ENCODE results near the gene ZNF784. TPM values are rescaled to one million over a fixed set of nuclear protein-coding genes. Genes with fewer than 3 reads are reported as not detected.
A peak's percentile ranks its signal among the peaks of the same experiment; 100 is the strongest.

Gene ZNF784
- total and polyA plus RNA-seq, 2 of the 13 experiments (the other 11 are each of a cell fraction or from before 2014, with no cell fraction given), result 4.1 to 4.2 TPM

DNA sequence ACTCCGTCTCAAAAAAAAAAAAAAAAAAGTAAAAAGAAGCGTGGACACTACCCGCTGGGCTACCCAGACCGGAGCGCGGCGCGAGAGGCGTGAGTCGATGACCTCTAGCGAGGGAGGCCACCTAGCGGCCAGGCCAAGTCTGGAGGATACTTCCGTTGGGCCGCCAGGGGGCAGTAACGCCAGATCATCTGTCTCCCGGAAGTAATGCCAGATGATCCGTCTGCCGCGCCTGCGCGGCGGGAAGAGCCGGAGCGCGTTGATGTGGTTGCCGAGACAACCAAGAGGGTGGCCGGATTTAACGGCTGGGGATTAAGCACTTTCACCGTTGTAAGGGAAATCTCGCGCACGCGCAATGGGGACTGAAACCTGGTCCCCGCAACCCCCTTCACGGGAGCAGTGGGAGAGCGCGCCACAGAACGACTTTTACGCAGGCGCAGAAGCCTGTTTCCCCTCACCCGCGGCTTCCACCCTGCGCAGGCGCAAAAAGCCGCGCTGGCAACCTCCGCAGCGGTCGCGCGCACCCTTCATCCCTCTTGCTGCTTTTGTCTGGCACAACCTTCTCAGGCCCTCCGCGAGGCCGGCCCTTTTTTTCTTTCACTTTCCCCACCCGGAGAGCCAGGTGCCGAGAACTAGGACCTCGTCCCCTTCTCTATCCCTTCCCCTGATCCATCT is 29.4 kb upstream of the ZNF784 start (continued):
- TF ChIP-seq ZNF17 (CRISPR knock-in tag; IDR thresholded peaks at IDR 0.05), result no peak
- TF ChIP-seq, protein P1, sequence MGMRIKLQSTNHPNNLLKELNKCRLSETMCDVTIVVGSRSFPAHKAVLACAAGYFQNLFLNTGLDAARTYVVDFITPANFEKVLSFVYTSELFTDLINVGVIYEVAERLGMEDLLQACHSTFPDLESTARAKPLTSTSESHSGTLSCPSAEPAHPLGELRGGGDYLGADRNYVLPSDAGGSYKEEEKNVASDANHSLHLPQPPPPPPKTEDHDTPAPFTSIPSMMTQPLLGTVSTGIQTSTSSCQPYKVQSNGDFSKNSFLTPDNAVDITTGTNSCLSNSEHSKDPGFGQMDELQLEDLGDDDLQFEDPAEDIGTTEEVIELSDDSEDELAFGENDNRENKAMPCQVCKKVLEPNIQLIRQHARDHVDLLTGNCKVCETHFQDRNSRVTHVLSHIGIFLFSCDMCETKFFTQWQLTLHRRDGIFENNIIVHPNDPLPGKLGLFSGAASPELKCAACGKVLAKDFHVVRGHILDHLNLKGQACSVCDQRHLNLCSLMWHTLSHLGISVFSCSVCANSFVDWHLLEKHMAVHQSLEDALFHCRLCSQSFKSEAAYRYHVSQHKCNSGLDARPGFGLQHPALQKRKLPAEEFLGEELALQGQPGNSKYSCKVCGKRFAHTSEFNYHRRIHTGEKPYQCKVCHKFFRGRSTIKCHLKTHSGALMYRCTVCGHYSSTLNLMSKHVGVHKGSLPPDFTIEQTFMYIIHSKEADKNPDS (CRISPR knock-in tag; IDR thresholded peaks at IDR 0.05), result peak; percentile 31; the same call in 1 of the 2 replicates
- no peak for TF ChIP-seq ONECUT2 (CRISPR knock-in tag; IDR thresholded peaks at IDR 0.05)
- TF ChIP-seq DRAP1 (CRISPR knock-in tag; IDR thresholded peaks at IDR 0.05), result no peak
- TF ChIP-seq ZNF432 (CRISPR knock-in tag; IDR thresholded peaks at IDR 0.05; ENCODE audit: borderline replicate concordance), result no peak
- TF ChIP-seq, protein P2, sequence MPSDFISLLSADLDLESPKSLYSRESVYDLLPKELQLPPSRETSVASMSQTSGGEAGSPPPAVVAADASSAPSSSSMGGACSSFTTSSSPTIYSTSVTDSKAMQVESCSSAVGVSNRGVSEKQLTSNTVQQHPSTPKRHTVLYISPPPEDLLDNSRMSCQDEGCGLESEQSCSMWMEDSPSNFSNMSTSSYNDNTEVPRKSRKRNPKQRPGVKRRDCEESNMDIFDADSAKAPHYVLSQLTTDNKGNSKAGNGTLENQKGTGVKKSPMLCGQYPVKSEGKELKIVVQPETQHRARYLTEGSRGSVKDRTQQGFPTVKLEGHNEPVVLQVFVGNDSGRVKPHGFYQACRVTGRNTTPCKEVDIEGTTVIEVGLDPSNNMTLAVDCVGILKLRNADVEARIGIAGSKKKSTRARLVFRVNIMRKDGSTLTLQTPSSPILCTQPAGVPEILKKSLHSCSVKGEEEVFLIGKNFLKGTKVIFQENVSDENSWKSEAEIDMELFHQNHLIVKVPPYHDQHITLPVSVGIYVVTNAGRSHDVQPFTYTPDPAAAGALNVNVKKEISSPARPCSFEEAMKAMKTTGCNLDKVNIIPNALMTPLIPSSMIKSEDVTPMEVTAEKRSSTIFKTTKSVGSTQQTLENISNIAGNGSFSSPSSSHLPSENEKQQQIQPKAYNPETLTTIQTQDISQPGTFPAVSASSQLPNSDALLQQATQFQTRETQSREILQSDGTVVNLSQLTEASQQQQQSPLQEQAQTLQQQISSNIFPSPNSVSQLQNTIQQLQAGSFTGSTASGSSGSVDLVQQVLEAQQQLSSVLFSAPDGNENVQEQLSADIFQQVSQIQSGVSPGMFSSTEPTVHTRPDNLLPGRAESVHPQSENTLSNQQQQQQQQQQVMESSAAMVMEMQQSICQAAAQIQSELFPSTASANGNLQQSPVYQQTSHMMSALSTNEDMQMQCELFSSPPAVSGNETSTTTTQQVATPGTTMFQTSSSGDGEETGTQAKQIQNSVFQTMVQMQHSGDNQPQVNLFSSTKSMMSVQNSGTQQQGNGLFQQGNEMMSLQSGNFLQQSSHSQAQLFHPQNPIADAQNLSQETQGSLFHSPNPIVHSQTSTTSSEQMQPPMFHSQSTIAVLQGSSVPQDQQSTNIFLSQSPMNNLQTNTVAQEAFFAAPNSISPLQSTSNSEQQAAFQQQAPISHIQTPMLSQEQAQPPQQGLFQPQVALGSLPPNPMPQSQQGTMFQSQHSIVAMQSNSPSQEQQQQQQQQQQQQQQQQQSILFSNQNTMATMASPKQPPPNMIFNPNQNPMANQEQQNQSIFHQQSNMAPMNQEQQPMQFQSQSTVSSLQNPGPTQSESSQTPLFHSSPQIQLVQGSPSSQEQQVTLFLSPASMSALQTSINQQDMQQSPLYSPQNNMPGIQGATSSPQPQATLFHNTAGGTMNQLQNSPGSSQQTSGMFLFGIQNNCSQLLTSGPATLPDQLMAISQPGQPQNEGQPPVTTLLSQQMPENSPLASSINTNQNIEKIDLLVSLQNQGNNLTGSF (CRISPR knock-in tag; IDR thresholded peaks at IDR 0.05), result 0 out of 2 replicates have a peak, but pooled peaks have one; percentile 23
- TF ChIP-seq ZNF354B (CRISPR knock-in tag; IDR thresholded peaks at IDR 0.05), result no peak
- TF ChIP-seq, protein P3, sequence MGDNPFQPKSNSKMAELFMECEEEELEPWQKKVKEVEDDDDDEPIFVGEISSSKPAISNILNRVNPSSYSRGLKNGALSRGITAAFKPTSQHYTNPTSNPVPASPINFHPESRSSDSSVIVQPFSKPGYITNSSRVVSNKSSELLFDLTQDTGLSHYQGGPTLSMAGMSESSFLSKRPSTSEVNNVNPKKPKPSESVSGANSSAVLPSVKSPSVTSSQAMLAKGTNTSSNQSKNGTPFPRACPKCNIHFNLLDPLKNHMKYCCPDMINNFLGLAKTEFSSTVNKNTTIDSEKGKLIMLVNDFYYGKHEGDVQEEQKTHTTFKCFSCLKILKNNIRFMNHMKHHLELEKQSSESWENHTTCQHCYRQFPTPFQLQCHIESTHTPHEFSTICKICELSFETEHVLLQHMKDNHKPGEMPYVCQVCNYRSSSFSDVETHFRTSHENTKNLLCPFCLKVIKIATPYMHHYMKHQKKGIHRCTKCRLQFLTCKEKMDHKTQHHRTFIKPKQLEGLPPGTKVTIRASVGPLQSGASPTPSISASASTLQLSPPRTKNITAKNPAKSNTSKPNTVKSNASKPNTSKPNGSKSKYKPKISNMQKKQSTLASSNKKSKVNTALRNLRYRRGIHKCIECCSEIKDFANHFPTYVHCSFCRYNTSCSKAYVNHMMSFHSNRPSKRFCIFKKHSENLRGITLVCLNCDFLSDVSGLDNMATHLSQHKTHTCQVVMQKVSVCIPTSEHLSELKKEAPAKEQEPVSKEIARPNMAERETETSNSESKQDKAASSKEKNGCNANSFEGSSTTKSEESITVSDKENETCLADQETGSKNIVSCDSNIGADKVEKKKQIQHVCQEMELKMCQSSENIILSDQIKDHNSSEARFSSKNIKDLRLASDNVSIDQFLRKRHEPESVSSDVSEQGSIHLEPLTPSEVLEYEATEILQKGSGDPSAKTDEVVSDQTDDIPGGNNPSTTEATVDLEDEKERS (CRISPR knock-in tag; IDR thresholded peaks at IDR 0.05), result peak; percentile 26; the same call in 1 of the 2 replicates
- TF ChIP-seq PHF5A (CRISPR knock-in tag; IDR thresholded peaks at IDR 0.05; ENCODE audit: low read depth, unreplicated experiment), result no peak
- TF ChIP-seq, protein P4, sequence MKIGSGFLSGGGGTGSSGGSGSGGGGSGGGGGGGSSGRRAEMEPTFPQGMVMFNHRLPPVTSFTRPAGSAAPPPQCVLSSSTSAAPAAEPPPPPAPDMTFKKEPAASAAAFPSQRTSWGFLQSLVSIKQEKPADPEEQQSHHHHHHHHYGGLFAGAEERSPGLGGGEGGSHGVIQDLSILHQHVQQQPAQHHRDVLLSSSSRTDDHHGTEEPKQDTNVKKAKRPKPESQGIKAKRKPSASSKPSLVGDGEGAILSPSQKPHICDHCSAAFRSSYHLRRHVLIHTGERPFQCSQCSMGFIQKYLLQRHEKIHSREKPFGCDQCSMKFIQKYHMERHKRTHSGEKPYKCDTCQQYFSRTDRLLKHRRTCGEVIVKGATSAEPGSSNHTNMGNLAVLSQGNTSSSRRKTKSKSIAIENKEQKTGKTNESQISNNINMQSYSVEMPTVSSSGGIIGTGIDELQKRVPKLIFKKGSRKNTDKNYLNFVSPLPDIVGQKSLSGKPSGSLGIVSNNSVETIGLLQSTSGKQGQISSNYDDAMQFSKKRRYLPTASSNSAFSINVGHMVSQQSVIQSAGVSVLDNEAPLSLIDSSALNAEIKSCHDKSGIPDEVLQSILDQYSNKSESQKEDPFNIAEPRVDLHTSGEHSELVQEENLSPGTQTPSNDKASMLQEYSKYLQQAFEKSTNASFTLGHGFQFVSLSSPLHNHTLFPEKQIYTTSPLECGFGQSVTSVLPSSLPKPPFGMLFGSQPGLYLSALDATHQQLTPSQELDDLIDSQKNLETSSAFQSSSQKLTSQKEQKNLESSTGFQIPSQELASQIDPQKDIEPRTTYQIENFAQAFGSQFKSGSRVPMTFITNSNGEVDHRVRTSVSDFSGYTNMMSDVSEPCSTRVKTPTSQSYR (CRISPR knock-in tag; IDR thresholded peaks at IDR 0.05; ENCODE audit: borderline replicate concordance), result peak; percentile 24; the same call in 1 of the 2 replicates
- TF ChIP-seq ZNF674 (CRISPR knock-in tag; IDR thresholded peaks at IDR 0.05; ENCODE audit: low read depth), result no peak
- TF ChIP-seq SIN3A (IDR thresholded peaks at IDR 0.05; ENCODE audit: borderline replicate concordance, low read depth, low read length), result peak; percentile 73; the same call in 1 of the 2 replicates
- peak; percentile 64; the same call in 1 of the 2 replicates for TF ChIP-seq ZNF431 (CRISPR knock-in tag; IDR thresholded peaks at IDR 0.05; ENCODE audit: borderline replicate concordance, low read depth)
- TF ChIP-seq ZNF768 (CRISPR knock-in tag; IDR thresholded peaks at IDR 0.05), result peak; percentile 23

Data from HepG2 (cell line).